OCI-M2 (cell line): ENCODE results near the gene IPO11.

Source experiments
- DNase-seq: peaks from one replicate; lab custom pipeline; 2025; ENCODE audit not compliant: unreplicated experiment; lab: John Stamatoyannopoulos, UW

IPO11 gene

DNA sequence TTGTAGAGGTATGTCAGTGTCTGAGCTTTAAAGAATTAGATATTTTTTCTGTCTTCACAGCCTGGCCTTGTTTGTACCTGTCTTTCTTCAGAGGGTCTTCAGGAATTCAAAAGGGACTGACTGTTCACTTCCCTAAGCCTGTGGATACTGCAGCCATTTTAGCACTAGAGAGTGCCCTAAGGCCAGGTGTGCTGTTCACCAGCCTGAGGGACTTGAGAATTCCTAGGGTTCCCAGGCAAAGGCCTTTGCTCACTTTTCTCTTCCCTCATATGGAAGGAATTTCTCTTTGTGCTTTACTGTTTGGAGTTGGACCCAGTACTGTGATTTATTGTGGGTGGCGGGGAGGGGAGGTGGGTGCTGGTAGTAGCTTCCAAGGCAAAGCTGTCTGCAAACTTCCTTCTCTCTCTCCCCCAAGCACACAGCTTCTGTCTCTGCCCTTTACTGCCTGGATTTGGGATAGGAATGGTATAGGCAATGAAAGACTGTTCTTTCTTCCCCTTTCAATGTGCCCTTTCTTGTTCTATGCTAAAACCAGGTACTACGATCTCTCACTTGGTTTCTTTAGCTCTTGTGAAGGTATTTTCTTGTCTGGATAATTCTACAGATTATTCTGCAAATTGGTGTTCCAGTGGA is 156.4 kb downstream of the IPO11 start:
- no peak for DNase-seq

DNA sequence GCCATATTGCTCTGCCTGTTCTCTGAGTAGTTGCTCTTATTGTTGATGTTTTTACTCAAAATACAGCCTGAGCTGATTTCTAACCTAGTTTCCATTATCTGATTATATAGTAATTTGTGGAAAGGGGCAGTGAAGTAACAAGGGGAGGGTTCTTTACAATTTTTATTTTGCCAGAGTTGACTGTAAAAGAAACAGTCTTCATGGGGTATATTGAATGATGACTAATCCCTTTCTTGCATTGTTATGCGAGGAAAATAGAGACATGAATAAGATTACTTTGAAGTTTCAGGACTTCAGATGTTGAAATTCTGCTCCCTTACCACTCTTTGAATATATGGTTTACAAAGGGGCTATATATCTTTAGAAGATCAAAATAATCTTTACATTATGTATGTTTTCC is 156.9 kb downstream of the IPO11 start:
- no peak for DNase-seq

DNA sequence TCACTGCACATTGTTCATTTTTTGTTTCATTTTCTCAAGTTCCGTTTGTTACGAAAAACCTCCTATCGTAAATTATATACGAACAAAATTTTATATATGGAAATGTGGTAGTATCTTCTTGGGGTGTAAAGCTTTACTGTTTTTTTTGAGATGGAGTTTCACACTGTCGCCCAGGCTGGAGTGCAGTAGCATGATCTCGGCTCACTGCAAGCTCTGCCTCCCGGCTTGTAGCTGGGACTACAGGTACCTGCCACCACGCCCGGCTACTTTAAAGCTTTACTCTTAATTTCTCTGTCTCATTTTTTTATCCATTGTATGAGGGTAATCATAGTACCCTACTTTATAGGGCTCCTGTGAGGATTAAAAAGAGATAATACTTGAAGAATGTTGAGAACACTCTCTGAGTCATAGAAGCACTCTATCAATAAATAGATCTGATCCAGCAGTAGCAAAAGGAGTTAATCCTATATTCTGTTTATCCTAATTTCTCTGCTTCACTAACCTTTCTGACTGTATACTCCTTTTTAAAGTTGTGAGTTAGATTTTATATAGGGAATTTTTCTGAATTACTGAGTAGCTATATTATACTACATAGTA is 160.5 kb downstream of the IPO11 start:
- no peak for DNase-seq

DNA sequence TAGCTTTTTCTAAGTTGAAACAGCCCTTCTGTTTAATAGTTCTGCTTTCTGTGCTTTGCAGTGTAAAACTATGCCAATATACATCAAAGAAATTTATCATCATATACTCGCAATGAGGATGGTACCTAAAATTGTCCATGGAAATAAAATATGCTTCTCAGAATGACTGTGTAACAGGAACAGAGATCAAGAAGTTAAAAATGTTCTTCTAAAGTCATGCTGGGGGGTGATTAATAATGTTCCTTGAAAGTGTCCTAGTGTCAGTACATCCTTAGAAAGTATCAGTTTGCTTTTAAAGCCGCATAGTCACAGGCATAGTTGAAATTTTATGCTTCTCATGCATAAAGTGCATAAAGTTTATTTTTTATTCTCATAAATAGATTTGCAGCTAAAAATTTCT is 162.0 kb downstream of the IPO11 start:
- DNase-seq = no peak

DNA sequence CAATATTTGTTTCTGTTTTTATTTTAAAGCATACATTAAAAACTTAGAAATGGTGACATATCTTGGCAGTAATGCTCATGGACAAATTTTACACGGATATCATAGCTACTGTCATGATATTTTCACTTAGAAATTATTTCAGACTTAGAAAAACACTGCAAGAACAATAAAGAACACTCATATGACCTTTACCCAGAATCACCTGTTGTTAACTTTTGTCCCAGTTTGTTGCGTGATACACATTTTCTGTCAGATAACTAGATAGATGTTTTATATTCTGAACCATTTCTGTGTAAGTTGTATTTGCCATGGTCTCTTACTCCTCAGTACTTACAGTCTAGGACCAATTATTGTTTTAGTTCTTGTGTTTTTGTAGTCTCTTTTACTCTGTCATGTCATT is 162.5 kb downstream of the IPO11 start:
- DNase-seq = no peak

DNA sequence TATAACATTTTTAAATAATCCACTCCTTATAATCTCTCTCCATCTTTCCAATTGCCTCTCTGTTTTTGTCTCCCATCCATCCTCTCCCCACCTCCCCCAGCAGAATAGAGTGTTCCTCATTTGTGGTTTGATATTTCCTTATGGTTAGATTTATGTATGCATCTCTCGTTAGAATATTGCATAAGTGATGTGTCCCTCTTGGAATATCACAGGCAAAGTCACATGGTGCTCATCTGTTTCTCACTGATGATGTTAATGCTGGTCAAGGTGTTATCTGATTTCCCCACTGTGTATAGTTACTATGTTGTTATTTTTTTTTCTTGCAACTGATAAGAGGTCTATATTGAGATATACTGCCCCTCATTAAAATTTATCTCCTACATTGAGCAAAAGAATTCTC is 162.9 kb downstream of the IPO11 start:
- DNase-seq = no peak

DNA sequence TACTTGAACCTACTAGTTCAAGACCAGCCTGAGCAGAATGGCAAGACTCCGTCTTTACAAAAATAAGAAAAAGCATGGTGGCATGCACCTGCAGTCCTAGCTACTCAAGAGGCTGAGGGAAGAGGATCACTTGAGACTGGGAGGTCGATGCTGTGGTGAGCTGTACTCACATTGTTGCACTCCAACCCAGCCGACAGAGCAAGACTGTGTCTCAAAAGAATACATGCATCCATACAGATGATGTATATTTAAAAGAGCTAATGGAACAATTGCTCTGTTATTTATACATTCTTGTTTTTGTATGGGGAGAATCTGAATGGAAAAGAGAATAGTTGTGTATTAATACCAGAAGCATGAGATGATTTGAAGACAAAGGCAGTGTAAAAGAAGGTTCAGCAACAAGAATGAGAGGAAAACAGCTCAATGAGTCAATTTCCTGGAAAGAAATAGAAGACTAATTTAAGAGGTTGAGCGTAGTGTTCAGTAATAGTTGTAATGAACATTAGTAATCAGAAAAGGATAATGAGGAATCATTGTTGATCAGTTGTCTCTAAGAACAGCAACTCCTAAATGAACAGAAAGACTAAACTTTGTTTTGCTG is 164.1 kb downstream of the IPO11 start:
- no peak for DNase-seq

DNA sequence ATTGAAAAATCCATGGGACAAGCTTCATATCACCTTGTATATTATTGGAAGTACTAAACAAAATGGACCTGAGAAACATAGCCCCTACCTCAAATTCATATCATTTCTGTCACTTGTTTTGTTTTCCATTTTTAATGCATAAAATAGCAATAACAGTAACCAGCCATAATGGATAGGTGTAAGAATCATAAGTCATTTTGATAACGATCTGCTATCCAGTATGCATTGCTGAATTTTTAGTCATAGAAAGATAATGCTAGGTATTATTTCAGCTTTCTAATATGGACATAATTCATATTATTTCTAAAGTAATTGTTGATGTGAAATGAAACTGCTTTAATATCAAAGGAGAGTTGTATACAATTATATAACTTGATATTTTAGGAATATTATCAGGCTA is 164.9 kb downstream of the IPO11 start:
- no peak for DNase-seq

DNA sequence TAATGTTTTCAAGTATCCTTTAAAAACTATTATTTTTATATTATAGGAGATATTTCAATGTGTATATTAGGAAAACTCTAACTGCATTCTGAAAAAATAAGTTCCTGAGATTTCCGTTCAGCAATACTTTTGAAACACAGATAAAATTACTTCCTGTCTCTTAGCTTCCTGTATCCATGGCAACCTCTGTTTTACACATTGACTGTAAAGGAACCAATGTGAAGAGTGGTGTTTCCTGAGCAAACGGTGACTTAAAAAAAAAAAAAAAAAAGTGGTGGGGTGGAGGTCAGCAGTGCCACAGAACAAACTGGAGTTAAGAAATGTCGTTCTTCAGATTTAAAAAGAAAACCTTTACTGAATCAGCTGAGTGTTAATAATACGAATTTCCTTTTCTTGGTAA is 166.0 kb downstream of the IPO11 start, which contains the start of gene LRRC70:
Gene LRRC70 (plus strand): TSS at position 280 of the 400 bp plus-strand sequence. CDS start 620 bp downstream, outside the sequence.
- no peak for DNase-seq

DNA sequence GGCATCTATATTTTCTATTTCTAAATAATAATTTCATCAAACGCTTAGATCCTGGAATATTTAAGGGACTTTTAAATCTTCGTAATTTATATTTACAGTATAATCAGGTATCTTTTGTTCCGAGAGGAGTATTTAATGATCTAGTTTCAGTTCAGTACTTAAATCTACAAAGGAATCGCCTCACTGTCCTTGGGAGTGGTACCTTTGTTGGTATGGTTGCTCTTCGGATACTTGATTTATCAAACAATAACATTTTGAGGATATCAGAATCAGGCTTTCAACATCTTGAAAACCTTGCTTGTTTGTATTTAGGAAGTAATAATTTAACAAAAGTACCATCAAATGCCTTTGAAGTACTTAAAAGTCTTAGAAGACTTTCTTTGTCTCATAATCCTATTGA is 167.2 kb downstream of the IPO11 start:
- DNase-seq = no peak

DNA sequence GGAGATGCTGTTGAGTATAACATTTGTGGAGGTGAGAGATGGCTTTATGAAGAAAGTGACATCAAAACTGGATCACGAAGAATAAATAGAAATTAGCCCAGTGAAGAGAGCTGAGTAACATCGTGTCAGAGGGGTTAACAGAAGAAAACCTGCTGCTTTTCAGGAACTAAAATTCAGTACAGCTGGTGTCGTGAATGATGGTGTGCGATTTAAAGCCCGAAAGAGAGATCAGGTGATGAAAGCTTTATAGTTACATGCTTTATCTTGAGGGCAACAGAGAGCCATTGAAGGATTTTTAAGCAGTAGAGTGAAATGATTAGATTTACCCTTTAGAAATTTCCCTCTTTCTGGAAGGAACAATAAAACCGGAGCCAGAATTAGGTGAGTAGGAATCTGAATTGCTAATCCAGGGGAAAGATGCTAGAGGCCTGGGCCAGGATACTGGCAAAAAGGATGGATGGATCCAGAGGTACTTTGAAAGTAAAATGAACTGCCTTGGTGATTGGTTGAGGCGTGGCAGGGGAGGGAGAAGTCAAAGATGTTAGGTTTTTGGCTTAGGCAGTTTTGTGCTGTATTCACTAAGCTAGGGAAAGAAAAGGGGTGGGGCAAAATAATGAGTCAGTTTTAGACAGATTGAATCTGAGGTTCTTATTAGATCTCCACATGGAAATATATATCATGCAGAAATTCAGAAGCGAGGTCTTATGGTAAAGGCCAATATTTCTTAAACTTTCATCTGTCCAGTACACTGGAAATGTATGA is 169.5 kb downstream of the IPO11 start:
- DNase-seq = no peak

DNA sequence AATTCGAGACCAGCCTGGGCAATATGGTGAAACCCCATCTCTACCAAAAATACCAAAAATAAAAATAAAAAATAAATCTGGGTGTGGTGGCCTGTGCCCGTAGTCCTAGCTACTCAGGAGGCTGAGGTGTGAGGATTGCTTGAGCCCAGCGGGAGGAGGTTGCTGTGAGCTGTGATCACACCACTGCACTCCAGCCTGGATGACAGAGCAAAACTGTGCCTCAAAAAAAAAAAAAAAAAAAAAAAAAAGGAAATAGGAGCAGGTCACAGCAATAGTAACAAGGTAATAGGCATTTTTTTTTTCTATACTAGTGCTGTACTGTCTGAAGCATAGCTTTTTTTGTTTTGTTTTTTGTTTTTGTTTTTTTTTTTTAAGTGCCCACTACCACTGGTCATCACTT is 171.8 kb downstream of the IPO11 start:
- DNase-seq = no peak

DNA sequence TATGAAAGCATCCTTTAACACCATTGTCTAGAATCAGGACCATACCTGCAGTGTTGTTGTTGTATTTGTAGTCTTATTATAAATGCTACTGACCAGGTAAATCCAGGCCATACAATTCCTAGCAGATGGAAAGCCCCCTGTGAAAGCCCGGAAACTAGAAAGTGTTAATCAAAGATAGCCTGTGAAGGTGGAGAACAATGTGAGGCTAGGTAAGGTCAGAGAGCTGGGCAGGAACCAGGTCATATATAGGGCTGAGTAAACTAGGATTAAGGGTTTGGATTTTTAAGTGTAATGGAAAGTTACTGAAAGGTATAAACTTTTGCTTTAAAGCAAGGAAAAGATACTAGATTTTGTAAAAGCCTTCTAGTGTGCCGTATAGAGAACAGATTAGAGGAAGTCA is 172.7 kb downstream of the IPO11 start:
- DNase-seq = no peak

DNA sequence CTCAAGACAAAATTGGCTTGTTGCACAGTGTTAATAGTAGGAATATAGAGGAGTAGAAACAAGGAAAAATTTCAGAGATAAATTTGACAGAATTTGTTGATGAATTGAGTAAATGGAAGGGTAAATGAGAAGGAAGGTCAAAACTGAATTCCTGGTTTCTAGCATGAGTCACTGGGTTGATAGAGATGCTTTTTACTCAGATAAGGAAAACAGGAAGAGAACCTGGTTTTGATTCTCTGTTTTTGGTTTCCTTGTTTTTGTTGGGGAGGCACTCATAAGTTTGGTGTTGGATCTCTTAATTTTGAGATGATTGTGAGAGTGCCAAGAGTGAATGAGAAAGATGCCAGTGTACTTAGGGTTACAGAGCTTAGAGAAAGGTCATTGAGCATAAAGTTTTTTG is 173.2 kb downstream of the IPO11 start:
- DNase-seq = no peak

DNA sequence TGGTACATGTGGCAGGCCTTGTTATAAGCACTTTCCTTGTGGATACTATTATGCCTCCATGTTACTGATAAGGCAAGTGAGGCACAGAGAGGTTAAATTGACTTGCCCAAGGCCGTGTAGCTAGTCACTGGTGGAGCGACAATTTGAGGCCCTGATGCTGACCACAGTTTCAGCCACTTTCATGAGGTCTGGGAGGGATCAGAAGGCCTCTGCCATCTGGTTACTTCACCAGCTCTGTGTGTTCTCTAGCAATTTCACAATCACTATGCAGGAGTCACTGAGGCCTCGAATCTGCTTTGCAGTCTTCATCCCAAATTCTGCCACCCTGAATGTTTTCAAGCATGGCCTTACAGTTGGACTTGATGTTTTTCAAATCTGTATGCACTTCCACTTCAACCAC is 175.2 kb downstream of the IPO11 start:
- DNase-seq = no peak

DNA sequence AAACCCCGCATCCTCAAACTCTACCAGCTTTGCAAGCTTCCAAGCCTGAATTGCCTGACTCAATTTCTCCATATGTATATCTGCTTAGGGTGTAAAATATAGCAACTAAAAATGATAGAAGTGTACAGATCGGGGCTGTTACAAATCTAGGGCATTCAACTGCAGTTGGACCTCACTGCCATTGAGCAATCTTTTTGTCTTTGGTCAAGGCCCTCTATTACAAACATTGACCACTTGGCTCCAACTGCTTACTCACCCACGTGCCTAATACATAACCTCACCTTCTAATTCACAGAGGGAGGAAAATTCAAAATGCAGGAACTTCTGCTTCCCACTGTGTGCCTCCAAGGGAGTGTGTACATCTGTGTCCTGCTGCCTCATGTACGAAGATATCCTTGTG is 176.1 kb downstream of the IPO11 start:
- no peak for DNase-seq

DNA sequence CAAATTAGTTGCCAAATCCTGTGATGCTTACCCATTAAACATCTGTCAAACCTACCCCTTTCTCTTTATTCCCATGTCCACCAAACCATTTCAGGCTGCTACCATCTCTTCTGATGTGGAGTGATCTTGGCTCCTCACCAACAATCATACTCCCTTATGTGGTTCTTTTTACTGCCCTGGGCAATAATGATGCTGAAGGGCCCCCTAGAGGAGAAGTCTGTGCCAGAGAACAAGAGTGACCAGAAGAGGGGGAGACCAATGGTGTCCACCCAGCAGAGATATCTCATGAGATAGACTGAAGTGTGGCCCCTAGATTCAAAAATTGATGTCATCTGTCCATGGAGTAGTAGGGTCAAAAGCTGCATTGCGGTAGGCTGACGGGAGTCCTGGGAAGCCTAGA is 176.9 kb downstream of the IPO11 start:
- no peak for DNase-seq

DNA sequence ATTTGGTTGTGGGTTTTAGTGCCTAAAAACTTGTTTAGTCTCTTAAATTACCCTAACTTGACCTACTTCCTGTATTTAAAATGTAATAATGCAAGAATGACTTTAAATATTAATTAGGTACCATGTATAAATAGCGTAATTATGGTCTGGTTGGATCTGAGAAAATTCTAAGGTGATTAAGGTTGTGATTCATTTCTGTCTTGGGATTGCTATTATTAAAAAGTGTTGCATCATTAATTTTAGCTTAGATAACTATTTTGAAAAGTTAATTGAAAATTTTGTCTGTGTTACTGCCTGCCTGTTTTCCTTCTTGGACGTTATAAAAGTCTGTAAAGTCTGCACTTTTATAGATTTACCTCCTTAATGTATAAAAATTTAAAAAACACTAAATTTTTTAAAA is 177.8 kb downstream of the IPO11 start:
- DNase-seq = no peak

DNA sequence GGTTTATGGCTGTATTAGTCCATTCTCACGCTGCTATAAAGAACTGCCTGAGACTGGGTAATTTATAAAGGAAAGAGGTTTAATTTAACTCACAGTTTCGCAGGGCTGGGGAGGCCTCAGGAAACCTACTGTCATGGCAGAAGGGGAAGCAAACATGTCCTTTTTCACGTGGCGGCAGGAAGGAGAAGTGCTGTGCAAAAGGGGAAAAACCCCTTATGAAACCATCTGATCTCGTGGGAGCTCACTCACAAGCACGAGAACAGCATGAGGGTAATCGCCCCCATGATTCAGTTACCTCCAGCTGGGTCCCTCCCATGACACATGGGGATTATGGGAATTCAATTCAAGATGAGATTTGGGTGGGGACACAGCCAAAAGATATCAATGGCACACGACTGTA is 180.0 kb downstream of the IPO11 start:
- DNase-seq = no peak

DNA sequence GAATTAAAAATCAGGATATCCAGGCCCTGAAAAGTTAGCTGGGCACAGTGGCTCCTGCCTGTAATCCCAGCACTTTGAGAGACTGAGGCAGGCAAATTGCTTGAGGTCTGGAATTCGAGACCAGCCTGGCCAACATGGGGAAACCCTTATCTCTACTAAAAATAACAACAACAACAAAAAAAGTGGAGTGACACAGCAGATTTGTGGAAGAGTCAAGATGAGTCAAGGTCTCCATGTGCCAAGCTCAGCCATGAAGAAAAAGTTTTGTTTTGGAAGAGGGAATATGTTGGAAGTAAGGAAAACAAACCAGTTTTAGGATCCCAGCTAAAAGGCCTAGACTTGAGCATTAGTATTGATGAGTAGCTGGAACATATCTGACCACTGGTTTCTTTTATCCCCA is 180.8 kb downstream of the IPO11 start:
- no peak for DNase-seq

DNA sequence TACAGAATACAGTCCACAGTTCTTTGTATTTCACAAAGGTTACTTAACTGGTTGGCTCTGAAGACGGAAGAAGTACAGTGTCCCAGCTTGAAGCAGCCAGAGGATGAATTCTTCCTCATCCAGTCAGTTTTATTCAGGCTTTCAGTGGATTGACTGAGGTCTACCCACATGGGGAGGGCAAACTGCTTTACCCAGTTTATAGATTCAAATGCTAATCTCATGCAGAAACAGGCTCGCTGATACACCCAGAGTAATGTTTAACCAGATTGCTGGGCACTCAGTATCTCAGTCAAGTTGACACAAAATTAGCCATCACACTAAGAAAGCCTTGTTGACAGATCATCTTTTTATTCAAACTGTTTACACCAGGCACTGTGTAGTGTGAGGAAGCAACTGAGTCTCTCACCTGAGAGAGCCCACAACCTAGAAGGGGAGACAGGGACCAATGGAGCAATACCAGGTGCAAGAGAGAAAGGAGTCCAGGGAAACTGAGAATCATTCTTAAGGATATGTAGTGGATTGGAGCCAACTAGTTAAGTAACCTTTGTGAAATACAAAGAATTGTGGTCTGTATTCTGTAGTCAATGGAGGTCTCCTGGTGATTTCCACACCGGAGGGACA is 181.9 kb downstream of the IPO11 start:
- DNase-seq = no peak

DNA sequence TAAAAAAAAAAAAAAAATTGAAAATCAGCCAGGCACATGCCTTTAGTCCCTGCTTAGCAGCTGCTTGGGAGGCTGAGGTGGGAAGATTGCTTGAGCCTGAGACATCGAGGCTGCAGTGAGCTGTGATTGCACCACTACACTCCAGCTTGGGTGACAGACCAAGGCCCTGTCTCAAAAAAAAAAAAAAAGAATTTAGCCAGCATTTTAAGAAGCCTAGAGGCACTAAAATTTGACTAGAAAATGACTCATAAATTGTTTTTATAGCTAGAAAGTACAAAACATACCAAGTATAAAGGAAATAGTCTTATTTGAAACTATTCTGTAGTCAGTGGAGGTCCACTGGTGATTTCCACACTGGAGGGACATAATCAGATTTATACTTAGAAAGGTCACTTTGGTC is 183.5 kb downstream of the IPO11 start:
- DNase-seq = no peak
